ENCODE measurements around the gene SP2.

DNA sequence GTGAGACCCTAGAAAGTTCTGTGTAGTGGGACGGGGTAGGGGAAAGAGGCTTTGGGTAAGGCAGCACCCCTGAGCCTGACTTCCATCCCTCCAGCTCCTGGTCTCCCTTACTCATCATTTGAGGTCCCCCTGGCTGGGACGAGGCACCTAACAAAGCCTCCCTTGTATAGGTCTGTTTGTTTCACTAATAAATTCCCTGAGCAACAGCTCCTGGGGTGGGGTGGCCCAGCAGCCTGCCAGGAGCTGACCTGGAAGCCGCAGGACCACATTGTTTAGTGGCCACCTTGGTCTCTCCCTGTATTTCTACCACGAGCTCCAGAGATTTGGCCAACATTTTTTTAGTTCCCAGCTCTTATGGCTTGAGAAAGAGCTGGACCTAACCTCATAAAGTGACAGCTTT, 54.4 kb downstream of the SP2 start:
- TF ChIP-seq, protein P1, sequence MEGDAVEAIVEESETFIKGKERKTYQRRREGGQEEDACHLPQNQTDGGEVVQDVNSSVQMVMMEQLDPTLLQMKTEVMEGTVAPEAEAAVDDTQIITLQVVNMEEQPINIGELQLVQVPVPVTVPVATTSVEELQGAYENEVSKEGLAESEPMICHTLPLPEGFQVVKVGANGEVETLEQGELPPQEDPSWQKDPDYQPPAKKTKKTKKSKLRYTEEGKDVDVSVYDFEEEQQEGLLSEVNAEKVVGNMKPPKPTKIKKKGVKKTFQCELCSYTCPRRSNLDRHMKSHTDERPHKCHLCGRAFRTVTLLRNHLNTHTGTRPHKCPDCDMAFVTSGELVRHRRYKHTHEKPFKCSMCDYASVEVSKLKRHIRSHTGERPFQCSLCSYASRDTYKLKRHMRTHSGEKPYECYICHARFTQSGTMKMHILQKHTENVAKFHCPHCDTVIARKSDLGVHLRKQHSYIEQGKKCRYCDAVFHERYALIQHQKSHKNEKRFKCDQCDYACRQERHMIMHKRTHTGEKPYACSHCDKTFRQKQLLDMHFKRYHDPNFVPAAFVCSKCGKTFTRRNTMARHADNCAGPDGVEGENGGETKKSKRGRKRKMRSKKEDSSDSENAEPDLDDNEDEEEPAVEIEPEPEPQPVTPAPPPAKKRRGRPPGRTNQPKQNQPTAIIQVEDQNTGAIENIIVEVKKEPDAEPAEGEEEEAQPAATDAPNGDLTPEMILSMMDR (IDR thresholded peaks at IDR 0.05), result no peak
- no peak for TF ChIP-seq EZH2 (IDR thresholded peaks at IDR 0.05; ENCODE audit: borderline replicate concordance, insufficient read depth, low read depth, low read length, poor library complexity, severe bottlenecking)

Data from B cell (primary cell).